Astrocyte of the spinal cord (primary cell): ENCODE data around the gene SEMA3C.

ENCODE experiments used
- DNase-seq: peaks from one replicate; pipeline ENCODE4 v3.0.0; 2011; ENCODE audit warnings: low read depth, low spot score
- H3K4me3 ChIP-seq: 2 replicates; pipeline ENCODE4 v1.5.1; 2011; ENCODE audit warnings: low read depth, mild to moderate bottlenecking, low read length, moderate library complexity
- CTCF ChIP-seq: IDR thresholded peaks from 2 replicates; pipeline ENCODE4 v1.5.1; 2012; ENCODE audit warnings: low read depth, mild to moderate bottlenecking, low read length, inconsistent platforms
- in situ Hi-C: cut with HindIII; loops from 2 replicates; pipeline ENCODE4 v1.10.0; 2017; ENCODE audit warnings: low sequenced_read_pairs

The SEMA3C gene

DNA sequence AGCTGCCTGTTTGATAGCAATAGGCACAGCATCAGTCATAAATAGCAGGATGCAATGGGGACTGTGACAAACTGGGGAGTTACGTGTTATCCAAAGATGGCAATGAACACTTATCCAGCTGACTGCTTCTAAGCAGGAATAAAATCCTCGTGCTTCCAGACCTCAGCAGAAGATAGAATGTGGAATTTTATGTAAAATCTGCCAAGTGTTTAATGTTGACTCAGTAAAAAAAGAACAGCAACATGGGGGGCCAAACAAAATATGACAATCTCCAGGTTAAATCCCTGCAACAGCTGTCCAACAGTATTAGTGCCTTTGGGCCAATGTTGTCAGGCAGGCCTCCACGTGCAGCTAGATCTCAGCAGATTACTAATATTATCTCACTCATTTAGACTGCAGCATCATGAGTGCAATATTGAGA is 127.3 kb downstream of the SEMA3C start:
- no peak for TF ChIP-seq CTCF

DNA sequence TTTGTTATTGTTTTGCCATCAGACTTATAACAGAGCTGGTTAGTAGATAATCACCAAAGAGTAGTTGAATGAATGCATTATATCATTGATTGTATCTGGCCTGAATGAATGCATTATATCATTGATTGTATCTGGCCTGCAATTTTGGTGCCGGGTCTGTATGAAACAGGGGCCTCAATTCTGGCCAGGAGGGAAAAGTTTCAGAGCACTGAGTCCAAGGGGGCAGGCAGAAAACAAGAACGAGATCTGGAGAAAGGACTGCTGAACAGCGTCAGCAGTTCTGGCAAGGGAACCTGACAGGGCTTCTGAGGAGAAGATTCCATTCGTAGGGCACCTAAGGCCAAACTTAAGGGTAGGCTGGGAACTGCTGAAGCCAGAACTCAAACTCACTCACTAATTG is 128.0 kb downstream of the SEMA3C start:
- DNase-seq: no peak
- in situ Hi-C loops: no loop called here
- no peak for TF ChIP-seq CTCF
- no peak overlapping the region for H3K4me3 ChIP-seq

More for the DNA sequence above, 127.3 kb downstream of the SEMA3C start:
- H3K4me3 ChIP-seq: no peak overlapping the region
- DNase-seq: no peak
- in situ Hi-C loops: no loop called here

DNA sequence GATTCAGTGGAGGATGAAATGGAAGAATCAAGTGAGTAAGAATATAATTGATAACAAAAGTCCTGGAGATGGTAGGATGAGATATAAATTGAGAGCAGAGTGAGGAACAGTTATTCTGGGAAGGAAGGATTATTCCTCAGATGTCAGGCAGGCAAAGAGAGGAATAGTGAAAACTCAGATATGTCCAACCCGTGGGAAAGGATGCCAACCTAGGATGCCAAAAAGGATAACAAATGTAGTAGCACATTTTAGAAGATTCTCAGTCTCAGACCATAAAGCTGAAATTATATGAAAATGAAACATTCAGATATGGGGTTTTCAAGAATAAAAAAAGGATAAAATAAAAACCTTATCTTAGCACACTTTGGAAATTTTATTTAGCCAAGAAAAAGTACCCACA is 131.1 kb downstream of the SEMA3C start:
- in situ Hi-C loops: no loop called here
- no peak overlapping the region for H3K4me3 ChIP-seq
- DNase-seq: no peak
- TF ChIP-seq CTCF: no peak

DNA sequence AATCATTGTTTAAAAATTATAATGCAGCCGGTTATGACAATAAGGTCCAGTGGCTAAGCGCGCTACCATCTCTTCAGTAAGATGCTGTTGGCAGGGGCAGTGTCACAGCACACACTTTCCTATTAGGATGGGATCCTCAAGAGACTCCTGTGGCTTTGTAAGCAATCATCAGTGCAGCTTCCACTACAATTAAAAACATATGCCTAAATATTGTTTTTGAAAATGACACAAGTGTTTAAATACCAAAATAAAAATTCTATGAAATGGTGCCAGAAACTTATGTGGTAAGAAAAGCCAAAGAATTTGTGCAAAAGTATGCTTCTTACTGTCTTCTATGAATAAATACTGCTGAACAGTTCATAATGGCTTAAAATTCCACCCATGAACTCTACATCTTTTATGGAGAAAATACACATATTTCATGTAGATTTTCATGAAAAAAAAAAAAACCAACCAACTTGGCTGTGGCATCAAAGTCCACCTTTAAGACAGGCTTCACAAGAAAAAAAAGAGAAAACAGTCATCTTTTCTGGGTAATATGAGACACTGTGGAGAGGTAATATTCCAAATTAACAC is 132.8 kb downstream of the SEMA3C start:
- in situ Hi-C loops: no loop called here
- no peak for TF ChIP-seq CTCF
- DNase-seq: peak; percentile 52

GRCh38 chr7:80785276-80785675 is 133.6 kb downstream of the SEMA3C start:
- no peak for TF ChIP-seq CTCF
- no peak overlapping the region for H3K4me3 ChIP-seq
- no peak for DNase-seq
- in situ Hi-C loops: no loop called here

More for the DNA sequence above, 132.8 kb downstream of the SEMA3C start:
- no peak overlapping the region for H3K4me3 ChIP-seq

DNA sequence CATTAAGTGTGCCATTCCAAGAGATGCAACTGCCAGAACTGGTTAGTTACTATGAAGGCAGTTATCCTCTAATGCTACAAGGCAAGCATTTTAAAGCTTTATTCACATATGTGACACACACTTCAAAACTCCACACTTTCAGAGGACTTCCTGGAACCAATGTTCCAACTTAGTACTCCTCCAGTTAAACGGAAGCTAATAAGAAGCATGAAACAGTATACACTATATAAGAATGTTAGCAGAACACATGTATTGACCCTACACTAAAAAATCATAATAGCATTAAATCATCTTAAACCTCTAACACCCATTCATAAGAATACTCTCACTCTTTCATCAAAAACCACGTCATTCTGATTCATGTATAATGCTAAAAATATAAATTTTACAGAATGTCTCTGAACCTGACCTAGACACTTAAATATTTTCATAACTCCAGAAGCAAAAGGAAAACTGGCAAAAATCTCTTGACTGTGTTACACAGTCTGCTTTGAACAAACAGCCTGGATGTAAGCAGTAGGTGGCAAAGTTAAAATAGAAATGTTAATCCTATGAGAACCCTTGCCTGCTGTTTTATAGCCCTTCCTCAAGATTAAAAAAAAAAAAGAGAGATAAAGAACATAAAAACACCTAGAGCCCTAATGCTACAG is 135.0 kb downstream of the SEMA3C start:
- no peak for TF ChIP-seq CTCF
- no peak overlapping the region for H3K4me3 ChIP-seq
- in situ Hi-C loops: no loop called here
- peak; percentile 85 for DNase-seq
